AG09319 (cell line): Measurements from ENCODE around the gene NDUFB2.
"Not testable (repeated sequence)": the region's sequence is repeated elsewhere in the genome, so short reads cannot be mapped to it uniquely, and the experiment has no call there.

Experiments
- DNase-seq: peaks from one replicate; pipeline ENCODE4 v3.0.0-alpha.2; 2010; ENCODE audit warnings: low read depth; ENCODE audit errors: extremely low read depth
- TF ChIP-seq, protein P1 (sequence below): IDR thresholded peaks from 2 replicates; pipeline ENCODE4 v1.5.1; 2011; ENCODE audit warnings: low read depth, mild to moderate bottlenecking, inconsistent platforms, low read length, moderate library complexity

NDUFB2 gene

DNA sequence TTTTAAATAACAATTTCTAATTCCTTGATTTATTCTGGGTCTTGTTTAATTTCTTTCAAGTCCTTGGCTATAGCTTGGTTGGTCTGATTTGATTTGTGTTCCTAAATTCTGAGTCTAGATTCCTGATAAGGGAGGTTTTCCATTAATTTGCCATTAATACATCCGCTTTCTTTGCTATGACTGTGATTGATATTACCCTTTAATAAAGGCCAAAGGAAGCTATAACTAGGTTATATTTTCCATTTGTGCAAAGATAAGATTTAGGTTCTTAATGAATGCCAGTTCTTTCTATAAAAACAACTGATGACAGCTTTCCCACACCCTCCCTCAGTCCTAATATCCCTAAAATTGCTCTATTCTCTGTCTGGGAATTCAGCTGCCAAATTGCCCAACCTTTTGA lies 28.2 kb downstream of the NDUFB2 start:
- DNase-seq = no peak
- TF ChIP-seq, protein P1, sequence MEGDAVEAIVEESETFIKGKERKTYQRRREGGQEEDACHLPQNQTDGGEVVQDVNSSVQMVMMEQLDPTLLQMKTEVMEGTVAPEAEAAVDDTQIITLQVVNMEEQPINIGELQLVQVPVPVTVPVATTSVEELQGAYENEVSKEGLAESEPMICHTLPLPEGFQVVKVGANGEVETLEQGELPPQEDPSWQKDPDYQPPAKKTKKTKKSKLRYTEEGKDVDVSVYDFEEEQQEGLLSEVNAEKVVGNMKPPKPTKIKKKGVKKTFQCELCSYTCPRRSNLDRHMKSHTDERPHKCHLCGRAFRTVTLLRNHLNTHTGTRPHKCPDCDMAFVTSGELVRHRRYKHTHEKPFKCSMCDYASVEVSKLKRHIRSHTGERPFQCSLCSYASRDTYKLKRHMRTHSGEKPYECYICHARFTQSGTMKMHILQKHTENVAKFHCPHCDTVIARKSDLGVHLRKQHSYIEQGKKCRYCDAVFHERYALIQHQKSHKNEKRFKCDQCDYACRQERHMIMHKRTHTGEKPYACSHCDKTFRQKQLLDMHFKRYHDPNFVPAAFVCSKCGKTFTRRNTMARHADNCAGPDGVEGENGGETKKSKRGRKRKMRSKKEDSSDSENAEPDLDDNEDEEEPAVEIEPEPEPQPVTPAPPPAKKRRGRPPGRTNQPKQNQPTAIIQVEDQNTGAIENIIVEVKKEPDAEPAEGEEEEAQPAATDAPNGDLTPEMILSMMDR = no peak

DNA sequence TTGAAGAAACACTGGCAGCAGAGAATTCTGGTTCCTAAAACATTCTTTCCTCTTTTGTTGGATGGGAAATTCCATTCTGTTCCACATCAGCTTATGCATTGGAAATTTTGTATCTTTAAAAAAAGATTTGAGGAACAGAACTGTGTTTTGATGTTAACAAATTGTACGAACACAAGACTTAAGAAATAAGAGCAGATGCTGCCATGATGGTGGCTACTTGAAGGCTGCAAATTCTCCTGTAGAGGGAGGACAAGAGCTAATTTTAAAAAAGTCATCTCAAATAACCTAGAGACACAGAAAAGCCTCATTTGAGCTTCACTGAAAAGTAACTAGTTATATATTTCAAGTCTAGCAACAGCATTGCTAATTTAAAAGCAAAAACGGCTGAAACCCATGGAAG lies 29.8 kb downstream of the NDUFB2 start:
- no peak for DNase-seq

DNA sequence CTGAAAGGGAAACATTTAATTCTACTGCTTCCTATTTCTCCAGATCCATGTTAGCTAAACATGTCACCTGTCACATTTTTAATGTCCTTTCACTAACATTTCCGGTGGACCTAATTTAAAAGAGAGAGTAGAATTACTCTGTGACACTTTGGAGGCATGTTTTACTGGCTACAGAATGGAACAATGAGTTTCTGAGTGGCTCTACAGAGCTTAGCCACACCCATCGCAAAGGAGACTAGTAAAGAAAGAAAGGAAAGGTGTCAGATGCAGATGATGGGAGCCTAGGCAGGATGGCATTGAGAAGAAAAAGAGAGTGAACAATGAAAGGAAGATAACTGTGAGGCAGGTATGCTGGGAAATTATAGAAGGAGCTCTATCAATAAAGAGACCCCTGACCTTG lies 35.9 kb downstream of the NDUFB2 start:
- DNase-seq = no peak
- TF ChIP-seq, protein P1 = no peak

More for the DNA sequence above, 29.8 kb downstream of the NDUFB2 start:
- TF ChIP-seq, protein P1 = peak; percentile 40

DNA sequence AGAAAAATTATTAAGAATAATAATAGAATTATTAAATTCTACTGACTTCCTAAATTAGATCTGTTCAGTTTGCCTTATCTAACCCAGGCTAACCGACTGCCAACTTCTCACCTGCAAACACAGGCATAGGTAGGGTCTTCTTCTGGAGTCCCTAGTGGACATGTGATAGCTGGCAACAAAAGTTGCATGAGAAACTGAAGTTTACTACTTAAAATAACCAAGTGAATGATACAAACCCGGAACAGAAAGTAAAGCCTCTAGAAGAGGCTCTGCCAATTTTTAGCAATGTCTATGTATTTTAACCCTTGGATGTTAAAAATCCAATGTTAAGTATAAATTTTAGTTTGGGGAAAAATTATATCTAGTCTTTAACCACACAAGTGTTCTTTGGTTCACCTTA lies 37.6 kb downstream of the NDUFB2 start:
- TF ChIP-seq, protein P1 = no peak
- no peak for DNase-seq

DNA sequence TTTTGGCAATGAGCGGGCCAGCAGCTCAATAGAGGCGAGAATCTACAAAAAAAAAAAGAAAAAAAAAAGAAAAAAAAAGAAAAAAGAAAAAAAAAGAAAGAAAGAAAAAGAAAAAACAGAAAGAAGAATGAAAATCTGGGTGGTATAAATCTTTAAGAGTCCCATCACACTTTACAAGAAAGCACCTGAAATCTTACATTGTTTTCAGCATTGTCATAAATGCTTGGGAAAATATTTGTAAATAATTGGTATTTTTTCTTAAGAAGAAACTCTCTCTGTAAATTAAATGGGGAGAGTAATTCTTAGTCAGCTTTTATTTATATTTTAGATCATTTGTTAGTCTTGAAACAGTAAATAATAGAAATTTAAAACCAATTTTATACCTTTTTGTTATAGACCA lies 38.2 kb downstream of the NDUFB2 start:
- DNase-seq = no peak
- TF ChIP-seq, protein P1 = no peak

DNA sequence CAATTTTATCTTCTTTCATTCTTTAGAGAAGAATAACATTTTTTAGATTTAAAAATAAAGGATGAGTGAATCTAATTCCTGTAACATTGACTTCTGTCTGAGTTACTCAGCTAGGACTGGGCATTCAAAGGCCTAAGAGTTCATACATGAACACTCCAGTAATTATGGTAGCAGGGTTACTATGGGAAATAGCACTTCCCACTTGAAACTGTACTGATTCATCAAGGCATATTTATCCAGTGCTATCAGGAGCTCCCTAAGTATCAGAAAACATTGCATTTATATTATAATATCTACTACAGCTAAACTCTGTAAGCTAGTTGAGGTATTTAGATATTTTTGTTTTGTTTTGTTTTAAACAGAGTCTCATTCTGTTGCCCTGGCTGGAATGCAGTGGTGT lies 41.8 kb downstream of the NDUFB2 start:
- DNase-seq = no peak
- TF ChIP-seq, protein P1 = no peak

DNA sequence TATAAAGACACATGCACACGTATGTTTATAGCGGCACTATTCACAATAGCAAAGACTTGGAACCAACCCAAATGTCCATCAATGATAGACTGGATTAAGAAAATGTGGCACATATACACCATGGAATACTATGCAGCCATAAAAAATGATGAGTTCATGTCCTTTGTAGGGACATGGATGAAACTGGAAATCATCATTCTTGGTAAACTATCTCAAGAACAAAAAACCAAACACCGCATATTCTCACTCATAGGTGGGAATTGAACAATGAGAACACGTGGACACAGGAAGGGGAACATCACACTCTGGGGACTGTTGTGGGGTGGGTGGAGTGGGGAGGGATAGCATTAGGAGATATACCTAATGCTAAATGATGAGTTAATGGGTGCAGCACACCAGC lies 46.7 kb downstream of the NDUFB2 start:
- not testable (repeated sequence) for DNase-seq

DNA sequence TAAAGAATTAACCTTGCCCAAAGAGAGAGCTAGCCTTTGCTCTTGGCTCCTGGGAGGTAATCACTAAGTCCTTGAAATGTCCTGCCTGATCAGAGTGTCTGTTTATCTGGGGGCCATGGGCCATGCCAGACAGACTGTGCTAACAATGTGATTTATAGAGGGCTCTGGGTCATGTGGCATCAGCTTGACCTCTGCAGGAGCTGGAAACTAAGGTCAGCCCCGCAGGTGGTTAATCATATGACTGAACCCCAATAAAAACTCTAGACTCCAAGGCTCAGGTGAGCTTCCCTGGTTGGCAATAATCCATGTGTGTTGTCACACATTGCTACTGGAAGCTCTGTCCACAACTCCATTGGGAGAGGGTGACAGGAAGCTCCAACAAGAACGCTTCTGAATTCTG lies 47.5 kb downstream of the NDUFB2 start:
- DNase-seq = no peak

More for the DNA sequence above, 47.5 kb downstream of the NDUFB2 start:
- TF ChIP-seq, protein P1 = no peak
